GM13976 (cell line): ENCODE measurements around the gene FKBP2.

Experiments
- DNase-seq: peaks from one replicate; pipeline ENCODE4 v3.0.0; 2012; ENCODE audit warnings: low spot score
- in situ Hi-C: fragments of 300-500 bp; cut with MboI; formaldehyde crosslinking; loops from one replicate; pipeline ENCODE4 v1.12.0; 2022; ENCODE audit warnings: low sequenced_read_pairs, mixed read lengths, inconsistent platforms; ENCODE audit not compliant: unreplicated experiment
- TF ChIP-seq, protein P1 (sequence below): IDR thresholded peaks from 2 replicates; pipeline ENCODE4 v1.5.1; 2012; ENCODE audit warnings: borderline replicate concordance, mild to moderate bottlenecking; ENCODE audit not compliant: insufficient read depth; ENCODE audit errors: extremely low read depth, missing control alignments, control extremely low read depth

FKBP2 gene

DNA sequence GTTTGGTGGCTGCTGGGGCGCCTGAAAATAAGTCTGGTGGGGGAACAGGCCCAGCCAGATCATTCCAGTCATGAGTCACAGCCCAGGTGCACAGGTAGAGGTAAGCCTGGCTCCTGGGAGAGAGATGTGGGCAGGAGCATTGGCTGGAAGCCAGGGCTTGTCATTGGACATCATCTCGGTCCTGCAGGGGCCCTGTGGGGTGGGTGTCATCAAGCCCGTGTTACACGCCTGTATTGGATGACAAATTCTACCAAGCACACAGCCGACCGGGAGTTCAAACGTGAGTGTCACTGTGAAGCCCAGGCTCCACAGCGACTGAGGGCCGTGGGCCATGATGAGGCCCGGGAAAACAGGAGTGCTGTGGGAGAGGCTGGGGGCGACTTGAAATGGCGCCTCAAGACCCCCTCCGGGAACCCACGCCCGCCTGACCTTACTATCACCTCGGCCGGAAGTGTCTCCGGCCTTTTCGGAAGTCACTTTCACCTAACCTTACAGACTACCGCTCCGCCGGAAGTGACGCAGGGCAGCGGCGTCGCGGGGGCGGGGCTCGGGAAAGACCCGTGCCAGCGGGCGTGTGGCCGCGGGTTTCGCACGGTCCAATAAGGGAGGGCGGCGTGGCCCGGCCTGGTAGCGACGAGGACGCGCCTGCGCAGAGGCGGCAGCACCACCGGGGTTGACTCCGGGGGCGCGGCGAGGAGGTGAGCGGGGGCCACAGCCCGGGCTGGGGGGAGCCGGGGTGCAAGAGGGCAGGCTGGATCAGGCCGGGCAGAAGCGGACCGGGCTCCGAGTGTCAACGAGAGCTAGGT lies at the start of gene FKBP2:
Gene FKBP2, plus strand, starts transcription at position 661 of the 806 bp plus-strand sequence. CDS start 1,293 bp downstream, outside the sequence.
- TF ChIP-seq, protein P1, sequence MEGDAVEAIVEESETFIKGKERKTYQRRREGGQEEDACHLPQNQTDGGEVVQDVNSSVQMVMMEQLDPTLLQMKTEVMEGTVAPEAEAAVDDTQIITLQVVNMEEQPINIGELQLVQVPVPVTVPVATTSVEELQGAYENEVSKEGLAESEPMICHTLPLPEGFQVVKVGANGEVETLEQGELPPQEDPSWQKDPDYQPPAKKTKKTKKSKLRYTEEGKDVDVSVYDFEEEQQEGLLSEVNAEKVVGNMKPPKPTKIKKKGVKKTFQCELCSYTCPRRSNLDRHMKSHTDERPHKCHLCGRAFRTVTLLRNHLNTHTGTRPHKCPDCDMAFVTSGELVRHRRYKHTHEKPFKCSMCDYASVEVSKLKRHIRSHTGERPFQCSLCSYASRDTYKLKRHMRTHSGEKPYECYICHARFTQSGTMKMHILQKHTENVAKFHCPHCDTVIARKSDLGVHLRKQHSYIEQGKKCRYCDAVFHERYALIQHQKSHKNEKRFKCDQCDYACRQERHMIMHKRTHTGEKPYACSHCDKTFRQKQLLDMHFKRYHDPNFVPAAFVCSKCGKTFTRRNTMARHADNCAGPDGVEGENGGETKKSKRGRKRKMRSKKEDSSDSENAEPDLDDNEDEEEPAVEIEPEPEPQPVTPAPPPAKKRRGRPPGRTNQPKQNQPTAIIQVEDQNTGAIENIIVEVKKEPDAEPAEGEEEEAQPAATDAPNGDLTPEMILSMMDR = no peak
- in situ Hi-C loops = no loop called here
- peak; percentile 94 for DNase-seq

GRCh38 chr11:64192434-64192833 lies 48.5 kb upstream of the FKBP2 start:
- TF ChIP-seq, protein P1 = no peak
- DNase-seq = no peak
- in situ Hi-C loops = no loop called here

- TF ChIP-seq, protein P1 = no peak
- in situ Hi-C loops = no loop called here
- no peak for DNase-seq
Measured at GRCh38 chr11:64196626-64197025, 44.3 kb upstream of the FKBP2 start.

DNA sequence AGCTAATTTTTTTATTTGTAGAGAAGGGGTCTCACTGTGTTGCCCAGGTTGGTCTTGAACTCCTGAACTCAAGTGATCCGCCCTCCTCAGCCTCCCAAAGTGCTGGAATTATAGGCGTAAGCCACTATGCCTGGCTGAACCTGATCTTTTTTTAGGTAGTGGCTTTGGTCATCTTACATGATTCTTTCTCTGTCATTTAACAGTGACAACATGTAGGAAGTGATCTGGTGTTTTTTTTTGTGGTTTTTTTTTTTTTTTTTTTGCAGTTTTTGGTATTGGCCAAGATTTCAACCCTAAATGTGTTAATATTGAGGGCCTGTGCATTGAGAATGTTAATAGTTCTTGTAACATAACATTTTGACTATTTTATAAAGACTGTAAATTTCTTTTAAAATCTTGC lies 42.4 kb upstream of the FKBP2 start:
- in situ Hi-C loops = no loop called here
- DNase-seq = no peak
- TF ChIP-seq, protein P1 = no peak

DNA sequence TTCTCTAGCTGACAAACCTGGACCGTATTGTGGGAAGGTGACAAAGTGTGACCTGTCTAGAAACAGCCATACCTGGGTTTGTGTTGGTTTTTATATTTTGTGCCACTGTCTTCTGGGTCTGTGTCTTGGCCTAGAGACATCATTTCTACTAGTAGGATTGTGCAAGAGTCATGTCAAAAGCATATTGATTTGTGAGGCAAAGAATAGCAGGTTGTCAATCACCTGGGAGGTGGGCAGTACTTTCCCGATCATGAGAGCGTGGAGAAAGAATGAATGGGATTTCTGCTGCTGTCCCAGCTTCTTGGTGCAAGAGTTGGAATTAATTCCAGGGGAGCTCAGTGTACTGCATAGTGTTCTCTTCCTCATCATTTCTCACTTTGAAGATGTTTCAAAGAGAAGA lies 39.4 kb upstream of the FKBP2 start:
- no peak for DNase-seq
- in situ Hi-C loops = no loop called here
- TF ChIP-seq, protein P1 = no peak

DNA sequence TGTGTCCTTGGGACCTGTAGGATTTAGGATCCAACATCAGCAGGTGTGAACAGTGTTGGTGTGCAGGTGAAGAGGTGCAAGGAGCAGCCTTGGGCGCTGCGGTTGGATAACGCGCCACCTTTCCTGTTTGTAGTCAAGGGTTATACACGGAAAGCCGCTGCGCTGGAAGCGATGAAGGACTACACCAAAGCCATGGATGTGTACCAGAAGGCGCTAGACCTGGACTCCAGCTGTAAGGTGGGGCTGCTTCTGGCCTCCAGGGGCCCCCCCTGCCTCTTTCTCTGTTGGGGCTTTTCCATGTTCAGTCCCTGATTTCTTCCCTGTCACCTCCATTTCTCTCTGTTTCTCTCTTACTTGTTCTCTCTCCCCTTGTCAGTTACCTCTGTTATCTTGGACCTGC lies 37.9 kb upstream of the FKBP2 start:
- TF ChIP-seq, protein P1 = no peak
- in situ Hi-C loops = no loop called here
- no peak for DNase-seq

DNA sequence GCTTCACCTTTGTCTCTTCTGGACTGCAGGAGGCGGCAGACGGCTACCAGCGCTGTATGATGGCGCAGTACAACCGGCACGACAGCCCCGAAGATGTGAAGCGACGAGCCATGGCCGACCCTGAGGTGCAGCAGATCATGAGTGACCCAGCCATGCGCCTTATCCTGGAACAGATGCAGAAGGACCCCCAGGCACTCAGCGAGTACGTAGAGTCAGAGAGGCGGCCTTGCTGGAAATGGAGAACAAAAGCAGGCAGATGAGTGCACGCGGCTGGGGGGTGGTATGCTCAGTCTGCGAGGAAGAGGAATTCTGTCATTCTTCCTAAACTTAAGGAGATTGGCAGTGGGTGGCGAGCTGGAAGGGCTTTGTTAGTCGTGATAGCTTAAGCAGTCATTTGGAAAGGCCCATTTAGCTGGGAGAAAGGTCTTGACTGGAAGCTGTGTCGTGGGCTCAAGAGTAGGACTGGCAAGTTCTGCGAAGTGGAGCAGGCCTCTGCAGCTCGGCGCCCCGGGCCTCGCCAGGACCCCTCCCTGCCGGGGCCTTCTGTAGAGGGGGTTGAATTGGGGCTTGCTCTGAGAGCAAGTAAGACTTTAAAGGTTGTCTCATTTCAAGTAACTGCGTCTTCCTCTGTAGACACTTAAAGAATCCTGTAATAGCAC lies 37.3 kb upstream of the FKBP2 start:
- TF ChIP-seq, protein P1 = no peak
- DNase-seq = no peak

More for the DNA sequence above, 37.3 kb upstream of the FKBP2 start:
- in situ Hi-C loops = no loop called here
